HepG2 (cell line): ENCODE results near the gene SLC6A5. TPM values are rescaled to one million over a fixed set of nuclear protein-coding genes. Genes with fewer than 3 reads are reported as not detected.

Experiments used
- ATAC-seq: fragments of 200-7000 bp; cut with Tn5 transposase; 3 replicates; pipeline ENCODE4 v1.9.1; 2020; ENCODE audit warnings: mild to moderate bottlenecking, moderate library complexity
- BruUV-seq: library from RNA; stranded (reverse); fragments of 400-500 nt; replicated peaks from 2 replicates; lab custom pipeline; 2021; lab: Mats Ljungman, UMichigan
- CTCF ChIA-PET: fragments of 300-600 bp; formaldehyde crosslinking; extraction: SDS; loops from one replicate; lab custom pipeline; 2021; ENCODE audit warnings: low total read pairs, inconsistent platforms, low intra/inter-chr PET ratio; lab: Yijun Ruan, JAX
- POLR2A ChIA-PET: fragments of 350-600 bp; sonication (Branson Sonifier 250); formaldehyde crosslinking; loops from one replicate; lab custom pipeline; 2020; ENCODE audit warnings: antibody characterized with exemption, inconsistent platforms; lab: Yijun Ruan, JAX
- DNase-seq: peaks from one replicate; pipeline ENCODE4 v3.0.0-alpha.2; 2015; ENCODE audit warnings: low spot score
- FAIRE-seq: peaks from 3 replicates; lab custom pipeline; 2011; peaks lifted over from hg19 to GRCh38; lab: Jason Lieb, UNC
- H2AFZ ChIP-seq: one replicate; pipeline ENCODE4 v1.6.1; 2011; ENCODE audit warnings: low read length, inconsistent platforms
- H3K27ac ChIP-seq: fragments of 300-600 bp; 3 replicates; pipeline ENCODE4 v1.8.0; 2011; ENCODE audit warnings: mixed run types, mild to moderate bottlenecking, mixed read lengths, low read length, inconsistent platforms; ENCODE audit not compliant: insufficient read depth; ENCODE audit errors: extremely low read length
- H3K27me3 ChIP-seq, 2 experiments: fragments of 200-600 bp in 1 of 2; 2 replicates in 1 of 2; 3 replicates in 1 of 2; pipeline versions ENCODE4 v1.6.0 to v1.8.0; 2011; ENCODE audit warnings: low read length in 2 of 2, mild to moderate bottlenecking in 2 of 2, moderate library complexity in 2 of 2, inconsistent platforms in 1 of 2; ENCODE audit not compliant: insufficient read depth in 2 of 2, control insufficient read depth in 1 of 2
- H3K36me3 ChIP-seq, 2 experiments: fragments of 200-600 bp in 1 of 2; replicated peaks in 1 of 2; 2 replicates in 1 of 2; 3 replicates in 1 of 2; pipeline versions ENCODE4 v1.5.1 to v1.8.0; 2011; ENCODE audit warnings: low read length in 2 of 2, inconsistent platforms in 1 of 2; ENCODE audit not compliant: insufficient read depth in 2 of 2, control insufficient read depth in 1 of 2
- H3K4me1 ChIP-seq: 2 replicates; pipeline ENCODE4 v1.5.1; 2012; ENCODE audit warnings: low read length, inconsistent platforms; ENCODE audit not compliant: insufficient read depth
- H3K4me2 ChIP-seq: 2 replicates; pipeline ENCODE4 v1.6.0; 2011; ENCODE audit warnings: low read depth, low read length, inconsistent platforms
- H3K4me3 ChIP-seq, 3 experiments: fragments of 200-600 bp in 1 of 3; sonication (generic), shearing (Covaris generic) in 1 of 3; replicated peaks in 1 of 3; 2 replicates each; pipeline ENCODE4 v1.5.1; 2011 to 2016; ENCODE audit warnings: low read length in 3 of 3, inconsistent platforms in 2 of 3, low read depth in 2 of 3, mild to moderate bottlenecking in 2 of 3, control low read depth in 1 of 3, mixed read lengths in 1 of 3; ENCODE audit not compliant: insufficient read depth in 1 of 3
- H3K79me2 ChIP-seq: one replicate; pipeline ENCODE4 v1.6.1; 2011; ENCODE audit warnings: low read length, inconsistent platforms; ENCODE audit not compliant: insufficient read depth
- H3K9ac ChIP-seq: 2 replicates; pipeline ENCODE4 v1.6.0; 2011; ENCODE audit warnings: mild to moderate bottlenecking, low read depth, low read length, inconsistent platforms; ENCODE audit not compliant: insufficient read depth
- H3K9me3 ChIP-seq: 2 replicates; pipeline ENCODE4 v1.5.1; 2012; ENCODE audit warnings: mild to moderate bottlenecking, low read length
- H4K20me1 ChIP-seq: 2 replicates; pipeline ENCODE4 v1.6.0; 2011; ENCODE audit warnings: inconsistent platforms, mild to moderate bottlenecking, low read length, moderate library complexity; ENCODE audit not compliant: insufficient read depth
- BRCA1 ChIP-seq: sonication (generic); formaldehyde crosslinking; IDR thresholded peaks from 2 replicates; pipeline ENCODE4 v1.4.0; 2020; ENCODE audit warnings: missing genetic modification reagents
- IKZF1 ChIP-seq: fragments of 450-650 bp; IDR thresholded peaks from 2 replicates; pipeline ENCODE4 v1.7.1; 2016
- MAFF ChIP-seq: IDR thresholded peaks from 2 replicates; pipeline ENCODE4 v1.6.1; 2011; ENCODE audit warnings: low read depth, low read length, improper control_type of control experiment
- MAFK ChIP-seq, 2 experiments: IDR thresholded peaks in 1 of 2; conservative IDR thresholded peaks in 1 of 2; 2 replicates each; pipeline ENCODE4 v1.6.1; 2011; ENCODE audit warnings: improper control_type of control experiment in 2 of 2, low read length in 2 of 2
- RFX5 ChIP-seq: IDR thresholded peaks from 2 replicates; pipeline ENCODE4 v1.6.1; 2011; ENCODE audit warnings: low read depth, low read length, improper control_type of control experiment
- ZFP36L2 ChIP-seq: sonication (generic); formaldehyde crosslinking; IDR thresholded peaks from 2 replicates; pipeline ENCODE4 v1.4.0; 2020; ENCODE audit warnings: missing genetic modification reagents
- ZNF124 ChIP-seq: sonication (generic); formaldehyde crosslinking; IDR thresholded peaks from 2 replicates; pipeline ENCODE4 v1.4.0; 2020; ENCODE audit warnings: missing genetic modification reagents
- WGBS: methylation state at CpG from one replicate; pipeline ENCODE4 v1.1.6; 2017; ENCODE audit warnings: low lambda C conversion rate; 5-methylcytosine and 5-hydroxymethylcytosine counted together
- in situ Hi-C: cut with HindIII; loops from 2 replicates; pipeline ENCODE4 v1.10.0; 2017; ENCODE audit warnings: low pct_unique_long_range_greater_than_20kb; ENCODE audit not compliant: extremely low pct_ligation_motif_present
- intact Hi-C: fragments of 100-400 bp; cut with micrococcal nuclease; formaldehyde crosslinking; loops from one replicate; pipeline ENCODE4 v1.10.0; 2022; ENCODE audit not compliant: unreplicated experiment
- polyA plus RNA-seq, 8 experiments: library from polyadenylated mRNA; depleted of rRNA in 3 of 8; stranded (reverse) in 7 of 8; unstranded in 1 of 8; fragments of >200 nt; fragmentation: Illumina TruSeq in 4 of 8; extraction: Trizol in 4 of 8; gene quantifications; 2 replicates each; pipeline versions ENCODE4 v1.2.1 to v1.2.3, GENCODE V29; 2011 to 2016; ENCODE audit warnings: low read depth in 4 of 8, missing spikeins in 1 of 8, mixed read lengths in 1 of 8; ENCODE audit not compliant: insufficient read depth in 1 of 8
- total RNA-seq, 5 experiments: library from RNA; depleted of rRNA; stranded (reverse); fragments of >200 nt; fragmentation: Illumina TruSeq; extraction: Trizol; gene quantifications; 2 replicates each; pipeline ENCODE4 v1.2.3, GENCODE V29; 2016; ENCODE audit warnings: low read depth in 1 of 5
- TF ChIP-seq, protein P1 (sequence below): sonication (generic); formaldehyde crosslinking; IDR thresholded peaks from 2 replicates; pipeline ENCODE4 v1.9.0; 2021; ENCODE audit warnings: missing genetic modification reagents, borderline replicate concordance

SLC6A5 gene
- total and polyA plus RNA-seq, 2 of the 13 experiments (the other 11 are each of a cell fraction or from before 2014, with no cell fraction given): not detected

DNA sequence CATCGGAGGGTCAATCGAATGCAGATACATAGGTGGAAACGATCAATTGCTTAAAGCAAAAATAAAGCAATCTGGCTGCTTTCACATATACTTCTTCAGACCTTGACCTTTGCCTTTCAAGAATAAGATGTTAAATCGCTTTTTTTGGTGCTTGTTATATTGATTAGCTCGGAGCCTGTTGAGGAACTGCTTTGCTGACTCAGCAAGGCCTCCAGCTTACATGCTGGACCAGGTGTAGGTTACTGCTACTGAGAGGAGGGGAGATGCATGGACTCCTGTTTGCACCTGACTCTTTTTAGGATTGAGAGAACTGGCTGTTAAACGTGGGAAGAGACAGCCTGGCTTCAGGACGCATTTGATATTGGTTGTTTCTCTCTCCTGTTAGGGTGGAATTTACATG, 38.7 kb downstream of the SLC6A5 start:
- ChIA-PET CTCF (no interaction called here), POLR2A (no interaction called here)
- no peak for FAIRE-seq
- peak; percentile 89 to 96 for TF ChIP-seq MAFK (conservative IDR thresholded peaks at IDR 0.05 in 1 of 2, IDR thresholded peaks at IDR 0.05 in 1 of 2; ENCODE audit: low read length in 2 of 2)
- TF ChIP-seq RFX5: no peak
- peak; percentile 91 for TF ChIP-seq MAFF
- no peaks in the 10 kb centered on the region for H3K4me1 ChIP-seq
- no peak overlapping the region for H2AFZ ChIP-seq
- H3K79me2 ChIP-seq: no peaks in the 10 kb centered on the region
- 4% methylated on average over 7 of the region's 7 CpGs for WGBS
- H3K9ac ChIP-seq: no peak overlapping the region
- no peak overlapping the region for H3K4me2 ChIP-seq
- no peaks in the 10 kb centered on the region for H3K36me3 ChIP-seq
- peaks cover 0 to 7% of the 10 kb centered on the region in 2 experiments; a peak in 2 of 5 replicates for H3K27me3 ChIP-seq
- no peaks in the 10 kb centered on the region for H4K20me1 ChIP-seq
- no peak for ATAC-seq
- DNase-seq: no peak
- H3K9me3 ChIP-seq: no peaks in the 10 kb centered on the region
- no TSS peak for BruUV-seq
- in situ Hi-C loops: loop anchor here (25.0 kb wide), 1 partner anchor 1674 kb away; no protein-coding TSS in a partner anchor
- no peak overlapping the region for H3K4me3 ChIP-seq
- intact Hi-C loops: no loop called here
- H3K27ac ChIP-seq: no peak overlapping the region

DNA sequence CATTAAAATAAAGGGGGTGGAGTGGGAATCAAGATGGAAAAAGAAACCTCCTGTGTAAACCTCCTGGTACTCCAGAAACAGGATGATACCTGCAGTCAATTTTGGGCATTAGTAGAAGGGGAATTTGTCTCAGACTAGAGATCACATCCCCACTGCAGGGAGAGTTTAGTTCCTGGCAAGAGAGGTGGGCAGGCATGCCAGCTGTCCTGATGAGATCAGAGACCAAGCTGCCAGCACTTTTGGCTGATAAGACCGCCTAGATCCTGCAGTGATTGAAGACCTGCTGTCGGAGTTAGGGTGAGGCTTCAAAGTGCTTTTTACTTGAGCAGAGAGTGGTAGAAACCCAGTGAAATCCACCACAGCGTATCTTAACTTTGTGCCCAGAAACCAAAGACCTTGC, 40.3 kb downstream of the SLC6A5 start:
- no peaks in the 10 kb centered on the region for H3K4me1 ChIP-seq
- H3K27ac ChIP-seq: no peak overlapping the region
- no peak overlapping the region for H3K9ac ChIP-seq
- no peak for DNase-seq
- CTCF ChIA-PET: no interaction called here
- TF ChIP-seq, protein P1, sequence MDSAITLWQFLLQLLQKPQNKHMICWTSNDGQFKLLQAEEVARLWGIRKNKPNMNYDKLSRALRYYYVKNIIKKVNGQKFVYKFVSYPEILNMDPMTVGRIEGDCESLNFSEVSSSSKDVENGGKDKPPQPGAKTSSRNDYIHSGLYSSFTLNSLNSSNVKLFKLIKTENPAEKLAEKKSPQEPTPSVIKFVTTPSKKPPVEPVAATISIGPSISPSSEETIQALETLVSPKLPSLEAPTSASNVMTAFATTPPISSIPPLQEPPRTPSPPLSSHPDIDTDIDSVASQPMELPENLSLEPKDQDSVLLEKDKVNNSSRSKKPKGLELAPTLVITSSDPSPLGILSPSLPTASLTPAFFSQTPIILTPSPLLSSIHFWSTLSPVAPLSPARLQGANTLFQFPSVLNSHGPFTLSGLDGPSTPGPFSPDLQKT (CRISPR knock-in tag): no peak
- TF ChIP-seq ZFP36L2 (CRISPR knock-in tag) (no peak), IKZF1 (no peak), ZNF124 (CRISPR knock-in tag) (no peak), BRCA1 (no peak)
- TF ChIP-seq, all 625 proteins: peak for 0
- Histone ChIP-seq H2AFZ (no peak overlapping the region), H3K36me3 (no peaks in the 10 kb centered on the region), H3K4me3 (no peak overlapping the region), H3K79me2 (no peaks in the 10 kb centered on the region), H3K27me3 (peaks cover 0 to 13% of the 10 kb centered on the region in 2 experiments; a peak in 3 of 5 replicates), H3K9me3 (no peaks in the 10 kb centered on the region), H4K20me1 (no peaks in the 10 kb centered on the region), H3K4me2 (no peak overlapping the region)
- in situ Hi-C loops: loop anchor here (25.0 kb wide), 1 partner anchor 1673 kb away; no protein-coding TSS in a partner anchor
- intact Hi-C loops: no loop called here
- ATAC-seq: no peak
- POLR2A ChIA-PET: no interaction called here
- BruUV-seq: no TSS peak
- WGBS: 10% methylated on average over 2 of the region's 3 CpGs
- FAIRE-seq: no peak
